Measurements from ENCODE around the gene OR9A2. TPM values are rescaled to one million over a fixed set of nuclear protein-coding genes. Genes with fewer than 3 reads are reported as not detected.

OR9A2 gene
- total RNA-seq = 0.53 TPM

DNA sequence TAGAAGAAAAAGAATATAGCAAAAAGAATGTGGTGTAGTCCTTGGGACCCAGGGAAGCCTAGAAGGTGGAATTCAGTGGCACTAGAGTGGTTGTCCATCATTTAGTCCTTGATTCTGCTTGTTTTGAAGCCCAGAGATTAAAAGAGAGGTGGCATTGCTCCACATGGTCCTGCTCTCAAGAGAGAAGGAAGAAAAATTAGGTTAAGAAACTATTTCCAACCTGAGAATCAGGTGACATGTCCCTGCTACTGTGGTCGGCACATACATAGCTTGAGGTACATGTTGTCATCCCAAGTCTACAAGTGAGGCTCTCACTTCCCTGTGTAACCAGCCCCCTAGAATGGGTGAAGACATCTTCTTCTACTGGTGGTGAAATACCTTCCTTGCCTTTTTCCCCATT lies at the start of gene OR9A2:
Gene OR9A2 (minus strand): TSS at position 101 of the 400 bp plus-strand sequence. CDS start 0 bp downstream, at position 101.

DNA sequence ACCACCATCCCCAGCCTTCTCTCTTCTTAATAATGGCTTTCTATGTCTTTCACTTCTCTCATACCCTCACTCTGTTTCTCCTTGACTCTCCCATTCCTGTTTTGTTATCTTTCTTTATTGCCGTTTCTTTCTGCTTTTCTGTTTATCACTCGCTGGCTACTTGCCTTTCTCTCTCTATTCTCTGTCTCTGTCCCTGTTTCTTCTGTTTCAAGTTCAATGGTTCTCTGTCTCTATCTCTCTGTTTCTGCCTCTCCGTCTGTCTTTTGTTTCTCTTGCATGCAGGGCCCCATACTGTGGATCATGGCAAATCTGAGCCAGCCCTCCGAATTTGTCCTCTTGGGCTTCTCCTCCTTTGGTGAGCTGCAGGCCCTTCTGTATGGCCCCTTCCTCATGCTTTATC lies 25.1 kb upstream of the OR9A2 start, which contains the start of gene OR6V1:
Gene OR6V1 (plus strand): TSS at position 301 of the 400 bp plus-strand sequence. CDS start 0 bp downstream, at position 301.

Other genes starting within 250 kb of the OR9A2 start
- 17.6 TPM for gene EPHB6, start 172.1 kb downstream of the OR9A2 start, total RNA-seq
- gene TRPV6, start 141.4 kb downstream of the OR9A2 start, total RNA-seq = 5.2 TPM
- 1.1 TPM for gene TRPV5, start 93.4 kb downstream of the OR9A2 start, total RNA-seq
- gene LLCFC1, start 87.6 kb downstream of the OR9A2 start, total RNA-seq = not detected
- gene KEL, start 64.8 kb downstream of the OR9A2 start, total RNA-seq = 3.2 TPM
- gene OR6V1, start 25.2 kb upstream of the OR9A2 start, total RNA-seq = not detected
- not detected for gene PIP, start 104.9 kb upstream of the OR9A2 start, total RNA-seq
- gene TAS2R39, start 156.3 kb upstream of the OR9A2 start, total RNA-seq = not detected
- not detected for gene TAS2R40, start 194.9 kb upstream of the OR9A2 start, total RNA-seq
- 149 TPM for gene GSTK1, start 236.3 kb upstream of the OR9A2 start, total RNA-seq

Data from metanephros (tissue), 1 donor.